WTC11 (cell line): Measurements from ENCODE around the gene IL27RA. TPM values are rescaled to one million over a fixed set of nuclear protein-coding genes. Genes with fewer than 3 reads are reported as not detected.
A peak's percentile ranks its signal among the peaks of the same experiment; 100 is the strongest.

Source experiments
- ATAC-seq: fragments of 200-7000 bp; cut with Tn5 transposase; 2 replicates; pipeline ENCODE4 v1.10.0; 2021; ENCODE audit warnings: mild to moderate bottlenecking, moderate library complexity
- CTCF ChIA-PET: fragments of 300-600 bp; sonication (Branson Sonifier 250); formaldehyde crosslinking; loops from one replicate; lab custom pipeline; 2021; ENCODE audit warnings: antibody characterized with exemption; lab: Charles Lee
- POLR2A ChIA-PET: fragments of 350-600 bp; sonication (Branson Sonifier 250); formaldehyde crosslinking; loops from one replicate; lab custom pipeline; 2021; ENCODE audit warnings: antibody characterized with exemption; lab: Charles Lee
- DNase-seq: peaks from one replicate; pipeline ENCODE4 v3.0.0; 2021; ENCODE audit warnings: low spot score
- H3K27ac Mint-ChIP-seq: 2 replicates; pipeline ENCODE4 v1.8.0; 2021; ENCODE audit warnings: mixed read lengths
- H3K27me3 Mint-ChIP-seq: 2 replicates; pipeline ENCODE4 v1.8.0; 2021; ENCODE audit warnings: low read depth, mild to moderate bottlenecking, moderate library complexity, mixed read lengths
- H3K36me3 Mint-ChIP-seq: 2 replicates; pipeline ENCODE4 v1.8.0; 2021; ENCODE audit warnings: mixed read lengths
- H3K4me1 Mint-ChIP-seq: 2 replicates; pipeline ENCODE4 v1.8.0; 2022; ENCODE audit warnings: mixed read lengths
- H3K4me3 Mint-ChIP-seq: 2 replicates; pipeline ENCODE4 v1.8.0; 2021; ENCODE audit warnings: mild to moderate bottlenecking, moderate library complexity, mixed read lengths
- H3K9me3 Mint-ChIP-seq: 2 replicates; pipeline ENCODE4 v1.8.0; 2021; ENCODE audit warnings: mixed read lengths
- CTCF ChIP-seq: fragments of 200-600 bp; IDR thresholded peaks from 2 replicates; pipeline ENCODE4 v1.8.0; 2022; ENCODE audit warnings: antibody characterized with exemption
- FOXJ3 ChIP-seq: sonication (generic); formaldehyde crosslinking; IDR thresholded peaks from 2 replicates; pipeline ENCODE4 v1.9.0; 2021; ENCODE audit warnings: missing genetic modification reagents, mild to moderate bottlenecking, borderline replicate concordance
- FOXP4 ChIP-seq: sonication (generic); formaldehyde crosslinking; IDR thresholded peaks from 2 replicates; pipeline ENCODE4 v1.8.0; 2022; ENCODE audit warnings: mild to moderate bottlenecking, missing genetic modification reagents
- GRHL2 ChIP-seq: fragments of 250-450 bp; sonication (Bioruptor Pico); IDR thresholded peaks from 2 replicates; pipeline ENCODE4 v1.8.0; 2022; ENCODE audit warnings: mild to moderate bottlenecking, moderate library complexity; ENCODE audit not compliant: insufficient replicate concordance, severe bottlenecking
- STAT6 ChIP-seq: sonication (generic); formaldehyde crosslinking; conservative IDR thresholded peaks from 2 replicates; pipeline ENCODE4 v1.8.1; 2023; ENCODE audit warnings: mild to moderate bottlenecking, low read depth, missing genetic modification reagents, moderate library complexity
- TEAD1 ChIP-seq: sonication (generic); formaldehyde crosslinking; IDR thresholded peaks from 2 replicates; pipeline ENCODE4 v1.8.0; 2022; ENCODE audit warnings: mild to moderate bottlenecking, missing genetic modification reagents
- ZBTB21 ChIP-seq: sonication (generic); formaldehyde crosslinking; IDR thresholded peaks from 2 replicates; pipeline ENCODE4 v1.8.1; 2023; ENCODE audit warnings: mild to moderate bottlenecking, missing genetic modification reagents, borderline replicate concordance
- ZNF121 ChIP-seq: sonication (generic); formaldehyde crosslinking; IDR thresholded peaks from 2 replicates; pipeline ENCODE4 v1.8.0; 2023; ENCODE audit warnings: missing genetic modification reagents
- ZNF425 ChIP-seq: fragments of 250-450 bp; sonication (Bioruptor Pico); conservative IDR thresholded peaks from 2 replicates; pipeline ENCODE4 v1.9.0; 2021; ENCODE audit warnings: mild to moderate bottlenecking
- ZNF512 ChIP-seq: sonication (generic); formaldehyde crosslinking; IDR thresholded peaks from 2 replicates; pipeline ENCODE4 v1.8.1; 2022; ENCODE audit warnings: missing genetic modification reagents, borderline replicate concordance
- ZNF532 ChIP-seq: fragments of 250-450 bp; sonication (Bioruptor Pico); IDR thresholded peaks from 2 replicates; pipeline ENCODE4 v1.9.0; 2021; ENCODE audit warnings: mild to moderate bottlenecking, borderline replicate concordance
- total RNA-seq: library from RNA; stranded (reverse); gene quantifications from 3 replicates; pipeline ENCODE4 v1.2.3, GENCODE V29; 2021

IL27RA gene
- total RNA-seq, 1 experiment from 2014 or later = 12.2 TPM

- TF ChIP-seq ZBTB21 = no peak
- TF ChIP-seq ZNF532 (CRISPR knock-in tag) = no peak
- TF ChIP-seq, all 79 proteins: peak for 0
These were observed 29.7 kb downstream of the IL27RA start (continued) for GRCh38 chr19:14061081-14061749.

GRCh38 chr19:14061751-14062557, 30.4 kb downstream of the IL27RA start, which contains the start of gene PALM3:
Gene PALM3 (minus strand): TSS chr19:14062076. CDS start chr19:14061980, 96 bp downstream.
- ATAC-seq (no peak), DNase-seq (no peak)
- Mint-ChIP-seq H3K4me3 (no peak within 1 kb of the TSS), H3K4me1 (peaks cover 13% of the 10 kb centered on the region), H3K36me3 (no peaks in the 10 kb centered on the region), H3K27ac (no peak within 1 kb of the TSS), H3K27me3 (peaks cover 26% of the 10 kb centered on the region), H3K9me3 (no peaks in the 10 kb centered on the region)
- ChIA-PET POLR2A (no interaction called here), CTCF (interaction anchor here (0.5 to 7.8 kb wide), 3 partner anchors 9 to 268 kb away, joined by 3 to 187 read pairs (median 164); partner anchors contain the start of gene MISP3)
- TF ChIP-seq FOXP4 (CRISPR knock-in tag) (no peak), ZNF121 (CRISPR knock-in tag) (peak; percentile 65; the same call in 1 of the 2 replicates)

- Mint-ChIP-seq H3K4me3 (no peak overlapping the region), H3K4me1 (peaks cover 12% of the 10 kb centered on the region)
- ATAC-seq = no peak
- TF ChIP-seq FOXJ3 (CRISPR knock-in tag) (no peak), ZNF512 (CRISPR knock-in tag) (no peak), ZBTB21 (no peak), ZNF425 (CRISPR knock-in tag) (no peak), GRHL2 (CRISPR knock-in tag) (no peak), TEAD1 (no peak), CTCF (no peak), STAT6 (CRISPR knock-in tag) (no peak)
- TF ChIP-seq, all 79 proteins: peak for 0
- H3K27ac Mint-ChIP-seq = no peak overlapping the region
- POLR2A ChIA-PET = no interaction called here
- H3K36me3 Mint-ChIP-seq = no peaks in the 10 kb centered on the region
- no peaks in the 10 kb centered on the region for H3K9me3 Mint-ChIP-seq
- no peak for DNase-seq
- H3K27me3 Mint-ChIP-seq = peaks cover 26% of the 10 kb centered on the region
- CTCF ChIA-PET = interaction anchor here (7.3 to 7.8 kb wide), 2 partner anchors 9 to 16 kb away, joined by 164 to 187 read pairs; partner anchors contain the start of gene MISP3
These were observed 30.9 kb downstream of the IL27RA start for GRCh38 chr19:14062558-14062855.
